ENCODE results near the gene IL34.
A peak's percentile ranks its signal among the peaks of the same experiment; 100 is the strongest.

Gene IL34

DNA sequence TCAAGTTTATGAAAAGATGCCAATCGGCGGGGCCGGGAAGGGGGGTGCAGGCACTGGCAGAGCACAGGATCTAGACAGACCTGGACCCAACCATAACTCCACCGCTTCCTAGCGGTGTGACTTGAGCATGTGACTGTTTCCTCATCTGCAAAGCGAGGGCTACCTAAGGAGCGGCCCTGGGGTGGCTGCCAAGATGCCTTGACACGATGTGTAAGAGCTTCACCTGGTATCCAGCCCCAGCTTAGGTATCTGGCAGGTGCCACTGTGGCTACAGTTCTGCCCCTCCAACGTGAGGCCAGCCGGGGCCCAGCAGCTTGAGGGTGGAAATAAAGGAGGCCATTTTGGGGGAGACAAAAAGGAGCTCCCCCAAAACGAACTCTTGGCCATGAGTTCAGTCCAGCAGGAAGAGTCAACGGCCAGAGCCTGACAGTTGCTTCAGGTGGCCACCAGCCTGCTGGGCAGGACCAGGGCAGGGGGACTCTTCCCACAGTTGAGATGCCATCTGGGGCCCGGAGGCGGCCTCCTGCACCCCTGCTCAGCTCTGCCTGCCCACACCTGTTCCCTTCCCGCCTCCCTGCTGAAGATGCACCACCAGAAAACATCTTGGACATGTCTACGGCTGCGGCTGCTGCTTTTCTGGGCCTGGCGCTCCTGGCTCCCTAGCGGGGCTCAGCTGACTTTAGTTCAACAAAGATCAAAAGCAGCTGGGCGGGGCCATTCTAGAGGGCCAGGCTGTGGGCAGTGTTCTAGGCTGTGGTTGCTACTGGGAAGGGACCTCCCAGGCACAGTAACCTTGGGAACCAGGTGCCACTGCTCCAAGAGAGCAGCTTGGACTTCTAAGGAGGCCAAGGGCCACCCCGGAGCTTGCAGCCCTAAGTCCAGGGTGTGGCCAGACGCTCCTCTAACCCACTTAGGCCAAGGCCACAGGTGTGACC, 42.9 kb downstream of the IL34 start:
- no peak for DNase-seq (ENCODE audit: low spot score)

- no peak for DNase-seq (ENCODE audit: low spot score)
These were observed 43.9 kb downstream of the IL34 start for GRCh38 chr16:70689970-70690891.

DNA sequence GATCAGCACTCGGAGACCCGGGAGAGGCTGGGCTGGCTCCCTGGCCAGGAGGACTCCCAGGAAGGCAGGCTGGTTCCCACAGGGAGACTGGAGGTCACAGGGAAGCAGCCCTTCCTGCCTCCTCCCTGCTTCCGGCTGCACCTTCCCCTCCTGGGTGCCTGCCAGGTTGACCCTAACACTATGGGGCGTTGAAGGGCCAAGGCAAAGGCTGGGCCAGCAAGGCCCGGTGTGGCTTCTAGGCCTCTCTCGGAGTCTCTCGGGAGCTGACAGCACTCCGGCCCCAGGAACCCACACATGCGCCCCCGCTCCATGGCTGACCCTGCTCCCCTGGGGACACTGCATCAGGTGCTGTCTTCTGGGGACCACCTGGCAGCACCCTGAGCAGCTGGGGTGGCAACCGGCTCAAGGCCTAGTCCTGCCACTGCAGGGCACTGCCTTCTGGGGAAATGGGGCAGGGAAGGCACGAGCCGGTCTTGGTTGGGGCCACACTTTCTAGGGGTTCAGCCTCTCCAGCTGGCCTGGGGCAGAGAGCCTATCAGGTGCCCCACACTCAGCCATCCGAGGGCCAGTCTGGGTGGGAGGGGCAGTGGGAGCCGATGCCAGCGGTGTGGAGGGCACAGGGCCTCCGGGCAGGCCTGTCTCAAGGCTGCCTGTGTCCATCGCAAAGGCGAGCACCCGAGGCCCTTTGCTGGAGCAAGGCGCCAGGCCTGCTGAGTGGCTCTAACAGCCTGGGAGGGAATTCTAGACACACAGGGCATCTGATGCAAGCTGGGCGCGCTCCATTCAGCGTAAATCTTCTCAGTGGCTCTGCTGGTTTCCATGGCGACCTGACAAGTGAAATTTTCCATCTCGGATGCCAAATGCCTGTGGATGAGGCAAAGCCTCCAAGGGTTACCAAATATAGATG, 45.1 kb downstream of the IL34 start:
- DNase-seq (ENCODE audit: low spot score), result peak; percentile 90

DNA sequence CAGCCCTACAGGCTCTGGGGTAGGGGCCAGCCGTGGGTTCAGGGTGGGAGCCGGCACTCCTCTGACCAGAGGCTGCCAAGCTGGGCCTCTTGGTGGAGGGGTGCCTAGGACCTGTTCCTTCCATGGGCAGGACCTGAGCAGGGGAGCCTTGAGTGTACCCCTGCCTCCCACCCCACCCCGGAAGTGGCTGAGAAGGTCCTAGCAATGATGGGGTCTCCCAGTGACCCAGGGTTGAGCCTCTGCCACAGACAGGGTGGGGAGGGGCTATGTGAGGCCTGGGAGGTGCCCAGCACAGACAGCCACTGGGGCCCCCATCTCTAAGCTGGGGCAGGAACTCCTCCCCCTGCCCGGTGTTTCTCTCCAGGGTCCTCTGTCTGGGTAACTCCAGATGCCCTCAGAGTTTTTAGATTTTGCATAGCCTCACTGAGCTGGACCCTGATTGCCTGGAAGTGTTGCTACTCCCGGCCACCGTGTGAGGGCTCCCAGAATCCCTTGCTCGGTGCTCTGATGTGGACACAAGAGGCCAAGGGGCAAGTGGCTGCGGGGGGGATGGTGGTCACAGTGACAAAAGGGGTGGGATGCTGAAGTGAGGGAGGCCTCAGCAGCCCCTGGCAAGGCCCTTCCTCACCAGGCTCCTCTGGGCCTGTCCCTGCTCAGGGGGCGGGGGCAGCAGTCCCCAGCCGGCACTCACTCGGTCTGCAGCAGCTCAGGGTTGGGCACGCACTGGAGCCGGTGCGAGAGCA, 45.9 kb downstream of the IL34 start:
- DNase-seq (ENCODE audit: low spot score), result no peak

GRCh38 chr16:70692873-70693671, 46.7 kb downstream of the IL34 start:
- no peak for DNase-seq (ENCODE audit: low spot score)

DNA sequence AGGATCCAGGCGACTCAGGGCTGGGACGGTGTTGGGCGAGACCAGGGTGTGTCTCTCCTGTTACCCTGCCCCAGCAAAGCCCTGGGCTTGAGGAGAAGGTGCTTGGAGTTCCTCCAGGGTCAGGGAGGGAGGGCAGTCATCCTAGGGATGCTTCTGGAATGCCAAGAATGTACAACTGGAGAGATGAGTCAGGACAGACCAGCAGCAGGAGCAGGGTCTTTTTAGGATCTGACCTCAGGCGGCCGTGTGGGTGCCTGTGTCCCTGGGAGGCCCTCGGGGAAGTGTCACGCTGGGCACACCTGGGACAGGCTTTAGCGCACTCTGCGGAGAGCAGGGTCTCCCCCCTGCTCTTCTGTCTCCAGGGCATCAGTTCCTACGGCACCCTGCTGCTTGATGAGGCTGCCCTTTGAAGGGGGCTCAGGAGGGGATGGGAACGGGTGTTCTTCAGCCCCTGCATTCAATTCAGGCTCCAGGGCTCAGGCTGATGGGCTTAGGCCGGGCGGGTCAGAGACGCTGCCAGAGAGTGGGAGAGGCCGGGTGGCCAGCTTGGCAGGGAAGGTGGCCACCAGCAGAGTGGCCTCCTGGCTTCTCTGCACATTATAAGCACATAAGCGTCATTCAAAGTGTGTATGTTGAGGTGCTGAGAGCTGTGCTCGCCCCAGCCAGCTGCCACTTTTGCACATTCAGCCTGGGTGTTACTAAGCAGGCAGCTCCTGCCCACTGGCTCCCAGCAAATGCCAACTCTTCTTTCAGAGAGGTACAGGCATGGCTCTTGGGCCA, 47.9 kb downstream of the IL34 start:
- peak; percentile 89 for DNase-seq (ENCODE audit: low spot score)

- DNase-seq (ENCODE audit: low spot score), result no peak
These were observed 48.5 kb downstream of the IL34 start for GRCh38 chr16:70694868-70695218.

- DNase-seq (ENCODE audit: low spot score), result no peak
These were observed 49.1 kb downstream of the IL34 start for GRCh38 chr16:70695331-70696070.

GRCh38 chr16:70696355-70696754, 50.0 kb downstream of the IL34 start:
- no peak for DNase-seq (ENCODE audit: low spot score)

DNA sequence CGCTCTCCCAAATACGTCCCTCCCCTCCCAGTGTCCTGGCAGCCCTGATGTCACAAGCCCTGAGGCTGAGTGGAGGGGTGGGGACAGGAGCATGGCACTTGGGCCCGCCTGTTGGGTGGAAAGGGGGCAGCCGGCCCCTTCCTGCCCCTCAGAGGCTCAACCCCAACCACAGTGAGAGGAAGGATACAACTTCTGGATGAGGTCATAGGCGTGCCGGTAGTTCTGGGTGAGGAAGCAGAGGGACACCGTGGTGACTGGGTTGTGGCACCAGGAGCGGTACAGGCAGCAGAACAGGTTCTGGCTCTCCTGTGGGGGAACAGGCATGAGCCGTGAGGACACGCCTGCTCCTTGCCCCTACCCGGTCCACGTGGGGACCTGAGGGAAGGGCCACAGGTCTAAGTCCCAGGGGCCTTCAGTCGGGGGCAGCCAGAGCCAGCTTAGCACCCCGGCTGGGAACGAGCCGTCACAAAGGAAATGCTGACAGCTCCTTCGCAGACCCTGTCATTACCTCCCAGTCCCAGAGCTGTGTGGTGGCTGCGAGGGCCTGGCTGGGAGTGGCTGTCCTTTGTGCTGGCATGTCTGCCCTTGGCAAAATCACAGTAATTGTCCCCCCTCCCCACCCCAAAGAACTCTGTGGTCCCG, 50.7 kb downstream of the IL34 start:
- DNase-seq (ENCODE audit: low spot score), result no peak

DNA sequence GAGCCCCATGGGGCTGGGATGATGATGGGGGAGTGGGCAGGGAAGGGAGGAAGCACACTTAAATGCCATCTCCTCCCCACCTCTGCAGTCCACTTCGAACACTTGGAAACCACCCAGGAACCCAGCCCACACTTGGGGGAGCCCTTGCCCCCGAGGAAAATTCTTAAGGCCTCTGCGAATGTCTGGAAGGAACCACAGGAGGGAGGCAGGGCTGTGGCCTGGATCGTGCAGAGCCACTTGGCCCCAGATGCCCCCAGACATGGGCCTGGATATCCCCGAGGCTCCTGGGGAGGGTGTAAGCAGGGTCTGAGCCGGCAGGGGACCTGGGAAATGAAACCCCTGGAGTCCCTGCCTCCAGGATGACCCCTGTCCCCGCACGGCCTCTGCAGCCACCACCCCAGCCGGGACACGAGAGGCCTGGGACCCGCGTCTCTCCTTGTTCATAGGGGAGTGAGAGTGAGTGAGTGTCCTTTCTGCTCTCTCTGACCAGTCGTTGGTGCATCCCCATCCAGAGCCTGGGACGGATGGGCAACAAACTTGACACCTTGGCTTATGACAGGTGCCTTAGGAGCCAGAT, 51.3 kb downstream of the IL34 start:
- DNase-seq (ENCODE audit: low spot score), result peak; percentile 67

GRCh38 chr16:70698901-70699300, 52.5 kb downstream of the IL34 start:
- no peak for DNase-seq (ENCODE audit: low spot score)

GRCh38 chr16:70699696-70700095, 53.3 kb downstream of the IL34 start:
- DNase-seq (ENCODE audit: low spot score), result no peak

DNA sequence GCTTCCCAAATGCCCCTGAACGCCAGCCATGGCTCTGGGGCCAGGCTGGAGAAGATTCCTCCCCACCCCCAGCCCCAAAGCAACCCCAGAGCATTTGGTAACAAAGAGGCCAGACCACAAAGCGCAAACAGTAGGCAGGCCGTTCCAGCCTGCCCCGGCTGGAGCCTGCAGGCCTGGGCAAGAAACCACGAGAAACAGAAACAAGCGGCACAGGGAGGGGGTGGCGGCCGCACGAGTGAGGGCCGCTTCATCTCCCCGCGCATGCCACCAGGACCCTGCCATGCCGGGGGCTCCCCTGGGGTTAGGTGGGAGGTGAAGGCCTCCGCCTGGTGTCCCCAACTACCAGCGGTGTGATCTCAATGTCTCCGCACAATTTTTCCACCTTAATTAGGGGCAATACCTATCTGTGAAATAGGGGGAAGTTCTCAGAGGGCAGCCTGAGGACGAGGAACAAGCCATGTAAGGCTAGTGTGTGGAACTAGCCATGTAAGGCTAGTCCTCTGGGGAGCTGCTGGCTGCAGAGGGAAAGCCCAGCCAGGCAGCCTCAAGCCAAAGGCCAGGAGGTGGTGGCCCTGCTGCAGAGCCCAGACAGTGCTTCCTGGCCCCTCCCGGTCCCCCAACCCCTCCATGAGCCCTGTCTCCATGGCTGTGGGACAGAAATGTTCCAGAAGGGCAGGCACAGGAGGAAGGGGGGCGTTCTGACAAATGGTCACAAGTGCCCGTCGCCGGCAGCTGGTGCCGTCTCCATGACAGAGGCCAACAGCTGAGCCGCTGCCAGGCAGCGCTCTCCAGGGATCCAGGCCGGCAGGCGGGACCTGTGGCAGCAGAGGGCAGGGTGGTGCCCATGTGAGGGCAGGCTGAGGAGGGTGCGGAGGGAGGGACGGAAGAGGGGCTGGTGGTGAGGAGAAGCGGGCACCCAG, 54.0 kb downstream of the IL34 start:
- DNase-seq (ENCODE audit: low spot score), result no peak

- DNase-seq (ENCODE audit: low spot score), result no peak
These were observed 54.7 kb downstream of the IL34 start for GRCh38 chr16:70701036-70701435.

- no peak for DNase-seq (ENCODE audit: low spot score)
These were observed 55.2 kb downstream of the IL34 start for GRCh38 chr16:70701596-70701995.

- no peak for DNase-seq (ENCODE audit: low spot score)
These were observed 55.6 kb downstream of the IL34 start for GRCh38 chr16:70701998-70702397.
